GM12872 (cell line): ENCODE measurements around the gene TMEM239.

Experiments used
- CTCF ChIP-seq: IDR thresholded peaks from 3 replicates; pipeline ENCODE4 v1.5.1; 2011; ENCODE audit warnings: low read depth, mild to moderate bottlenecking, low read length, moderate library complexity; ENCODE audit not compliant: insufficient read depth

TMEM239 gene

GRCh38 chr20:2812189-2812588 lies 4.0 kb upstream of the TMEM239 start:
- TF ChIP-seq CTCF: no peak

GRCh38 chr20:2814076-2814475 lies 2.1 kb upstream of the TMEM239 start:
- no peak for TF ChIP-seq CTCF

- TF ChIP-seq CTCF: no peak
Measured at GRCh38 chr20:2814587-2815051, 1.5 kb upstream of the TMEM239 start, which contains the start of gene C20orf141. Gene C20orf141, plus strand, starts transcription at chr20:2814987. Its CDS starts 198 bp downstream, at chr20:2815185.

GRCh38 chr20:2815242-2815900 lies 793 bp upstream of the TMEM239 start:
- no peak for TF ChIP-seq CTCF

GRCh38 chr20:2816583-2817340 lies 598 bp downstream of the TMEM239 start:
- TF ChIP-seq CTCF: 0 out of 3 replicates have a peak, but pooled peaks have one; percentile 9

GRCh38 chr20:2817341-2817726 lies 1.2 kb downstream of the TMEM239 start:
- no peak for TF ChIP-seq CTCF

GRCh38 chr20:2817891-2818595 lies 1.9 kb downstream of the TMEM239 start:
- no peak for TF ChIP-seq CTCF
